GM06990 (cell line): Measurements from ENCODE around the gene LYSMD3.

Experiments
- DNase-seq: peaks from one replicate; pipeline ENCODE4 v3.0.0-alpha.2; 2011; ENCODE audit not compliant: insufficient read length; ENCODE audit errors: extremely low read depth
- H3K27me3 ChIP-seq: replicated peaks from 2 replicates; pipeline ENCODE4 v1.6.0; 2011; ENCODE audit warnings: low read length; ENCODE audit not compliant: control insufficient read depth, insufficient read depth
- H3K36me3 ChIP-seq: 2 replicates; pipeline ENCODE4 v1.5.1; 2011; ENCODE audit warnings: low read length; ENCODE audit not compliant: control insufficient read depth, insufficient read depth
- H3K4me3 ChIP-seq: replicated peaks from 2 replicates; pipeline ENCODE4 v1.5.1; 2011; ENCODE audit warnings: low read depth, mild to moderate bottlenecking, control low read depth, low read length
- CTCF ChIP-seq: IDR thresholded peaks from 2 replicates; pipeline ENCODE4 v1.5.1; 2011; ENCODE audit warnings: low read length, control low read depth, mild to moderate bottlenecking, inconsistent platforms; ENCODE audit not compliant: insufficient read depth, poor library complexity, severe bottlenecking

The LYSMD3 gene

DNA sequence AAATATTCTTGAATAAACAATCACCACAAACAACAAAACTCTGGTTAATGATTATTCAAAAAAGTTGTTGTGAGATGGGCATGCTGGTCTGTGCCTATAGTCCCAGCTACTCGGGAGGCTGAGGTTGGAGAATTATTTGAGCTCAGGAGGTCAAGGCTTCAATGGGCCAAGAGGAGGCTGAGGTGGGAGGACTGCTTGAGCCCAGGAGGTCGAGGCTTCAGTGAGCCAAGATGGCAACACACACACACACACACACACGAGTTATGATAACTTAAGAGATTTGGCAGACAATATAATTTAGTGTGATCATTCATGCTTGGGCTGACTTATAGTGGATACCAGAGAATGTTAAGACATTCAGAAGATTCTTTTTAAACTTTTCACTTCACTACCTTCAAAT, 14.9 kb downstream of the LYSMD3 start:
- TF ChIP-seq CTCF, result no peak
- Histone ChIP-seq H3K4me3 (no peak overlapping the region), H3K36me3 (no peaks in the 10 kb centered on the region; the same call in 1 of the 2 replicates), H3K27me3 (no peaks in the 10 kb centered on the region)
- no peak for DNase-seq

- no peak for TF ChIP-seq CTCF
- Histone ChIP-seq H3K36me3 (no peaks in the 10 kb centered on the region; the same call in 1 of the 2 replicates), H3K27me3 (no peaks in the 10 kb centered on the region), H3K4me3 (no peak overlapping the region)
- DNase-seq, result no peak
These were observed 18.9 kb downstream of the LYSMD3 start for GRCh38 chr5:90510438-90510837.

DNA sequence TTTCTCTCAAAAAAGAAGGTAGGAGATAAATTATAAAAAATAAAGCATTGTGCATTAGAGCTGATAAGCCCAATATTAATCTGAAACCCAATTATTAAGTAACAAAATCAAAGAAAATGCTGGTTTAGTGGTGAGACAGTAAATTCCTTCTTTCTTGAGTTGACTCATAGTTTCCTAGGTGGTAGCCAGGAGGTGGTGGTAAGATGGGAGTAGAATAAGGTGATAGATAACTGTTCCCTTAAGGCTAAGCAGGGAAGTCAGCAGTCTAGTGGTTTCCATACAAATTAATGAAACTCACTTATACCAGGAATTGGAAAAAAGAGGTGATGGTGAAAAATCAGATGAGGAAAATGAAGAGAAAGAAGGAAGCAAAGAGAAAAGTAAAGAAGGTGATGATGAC, 23.2 kb downstream of the LYSMD3 start:
- Histone ChIP-seq H3K36me3 (no peaks in the 10 kb centered on the region; the same call in 1 of the 2 replicates), H3K27me3 (no peaks in the 10 kb centered on the region), H3K4me3 (no peak overlapping the region)
- no peak for DNase-seq
- no peak for TF ChIP-seq CTCF

- Histone ChIP-seq H3K27me3 (no peaks in the 10 kb centered on the region), H3K4me3 (no peak overlapping the region), H3K36me3 (no peaks in the 10 kb centered on the region; the same call in 1 of the 2 replicates)
- no peak for DNase-seq
- no peak for TF ChIP-seq CTCF
These were observed 24.6 kb downstream of the LYSMD3 start for GRCh38 chr5:90504743-90505142.

DNA sequence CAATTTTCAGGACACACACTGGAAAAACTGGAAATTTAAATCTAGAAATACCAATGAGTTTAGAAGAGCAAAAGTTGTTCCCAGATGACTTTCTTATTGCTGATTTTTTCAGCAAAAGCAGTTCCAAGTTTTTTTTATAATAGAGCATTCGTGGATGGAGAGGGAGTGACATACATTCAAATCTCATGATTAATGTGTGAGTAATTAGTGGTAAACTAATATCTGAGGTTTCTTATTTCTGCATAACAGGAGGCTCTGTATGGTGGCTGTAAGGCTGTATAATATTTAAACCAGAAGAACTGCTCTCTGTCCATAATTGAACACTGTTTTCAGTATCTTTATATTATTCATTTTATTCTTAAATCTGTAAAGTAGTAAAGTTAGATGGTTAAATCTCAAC, 25.8 kb downstream of the LYSMD3 start:
- H3K36me3 ChIP-seq, result no peaks in the 10 kb centered on the region; the same call in 1 of the 2 replicates
- TF ChIP-seq CTCF, result no peak
- DNase-seq, result no peak
- no peaks in the 10 kb centered on the region for H3K27me3 ChIP-seq
- H3K4me3 ChIP-seq, result no peak overlapping the region

- no peaks in the 10 kb centered on the region for H3K27me3 ChIP-seq
- no peak overlapping the region for H3K4me3 ChIP-seq
- TF ChIP-seq CTCF, result no peak
- DNase-seq, result no peak
- no peaks in the 10 kb centered on the region for H3K36me3 ChIP-seq
These were observed 34.2 kb downstream of the LYSMD3 start for GRCh38 chr5:90495146-90495545.
